HepG2 (cell line): ENCODE measurements around the gene CYP4F12. TPM values are rescaled to one million over a fixed set of nuclear protein-coding genes. Genes with fewer than 3 reads are reported as not detected.
A peak's percentile ranks its signal among the peaks of the same experiment; 100 is the strongest.

Source experiments
- CBX5 ChIP-seq: sonication (generic); formaldehyde crosslinking; IDR thresholded peaks from 2 replicates; pipeline ENCODE4 v1.4.0; 2020; ENCODE audit warnings: missing genetic modification reagents, borderline replicate concordance
- CENPX ChIP-seq: sonication (generic); formaldehyde crosslinking; IDR thresholded peaks from 2 replicates; pipeline ENCODE4 v1.9.0; 2021; ENCODE audit warnings: mild to moderate bottlenecking, missing genetic modification reagents, moderate library complexity
- CREM ChIP-seq, 2 experiments: sonication (generic) in 1 of 2; formaldehyde crosslinking in 1 of 2; IDR thresholded peaks; 2 replicates each; pipeline versions ENCODE4 v1.4.0 to v1.6.1; 2016 to 2020; ENCODE audit warnings: antibody characterized with exemption in 1 of 2, mild to moderate bottlenecking in 1 of 2, missing genetic modification reagents in 1 of 2
- DMAP1 ChIP-seq: IDR thresholded peaks from 2 replicates; pipeline ENCODE4 v1.6.1; 2016
- REPIN1 ChIP-seq: sonication (generic); formaldehyde crosslinking; IDR thresholded peaks from 2 replicates; pipeline ENCODE4 v1.8.0; 2022; ENCODE audit warnings: missing genetic modification reagents, low read depth, mild to moderate bottlenecking, borderline replicate concordance
- SRSF4 ChIP-seq: fragments of 200-400 bp; formaldehyde crosslinking; IDR thresholded peaks from one replicate; pipeline ENCODE4 v1.6.1; 2018; ENCODE audit warnings: mild to moderate bottlenecking, low read depth, low read length, moderate library complexity; ENCODE audit not compliant: poor library complexity, severe bottlenecking
- SSRP1 ChIP-seq: IDR thresholded peaks from 2 replicates; pipeline ENCODE4 v1.6.1; 2016; ENCODE audit warnings: control low read depth
- ZNF292 ChIP-seq: sonication (generic); formaldehyde crosslinking; IDR thresholded peaks from 2 replicates; pipeline ENCODE4 v1.8.1; 2022; ENCODE audit warnings: mild to moderate bottlenecking, low read depth, missing genetic modification reagents, borderline replicate concordance
- ZNF724P ChIP-seq: sonication (generic); formaldehyde crosslinking; IDR thresholded peaks from 2 replicates; pipeline ENCODE4 v1.8.0; 2022; ENCODE audit warnings: missing genetic modification reagents, borderline replicate concordance
- polyA plus RNA-seq, 8 experiments: library from polyadenylated mRNA; depleted of rRNA in 3 of 8; stranded (reverse) in 7 of 8; unstranded in 1 of 8; fragments of >200 nt; fragmentation: Illumina TruSeq in 4 of 8; extraction: Trizol in 4 of 8; gene quantifications; 2 replicates each; pipeline versions ENCODE4 v1.2.1 to v1.2.3, GENCODE V29; 2011 to 2016; ENCODE audit warnings: low read depth in 4 of 8, missing spikeins in 1 of 8, mixed read lengths in 1 of 8; ENCODE audit not compliant: insufficient read depth in 1 of 8
- total RNA-seq, 5 experiments: library from RNA; depleted of rRNA; stranded (reverse); fragments of >200 nt; fragmentation: Illumina TruSeq; extraction: Trizol; gene quantifications; 2 replicates each; pipeline ENCODE4 v1.2.3, GENCODE V29; 2016; ENCODE audit warnings: low read depth in 1 of 5
- TF ChIP-seq, protein P1 (sequence below): sonication (generic); formaldehyde crosslinking; IDR thresholded peaks from 2 replicates; pipeline ENCODE4 v1.8.1; 2023; ENCODE audit warnings: mild to moderate bottlenecking, missing genetic modification reagents
- TF ChIP-seq, protein P2 (sequence below): IDR thresholded peaks from 2 replicates; pipeline ENCODE4 v1.4.0; 2020; ENCODE audit warnings: mild to moderate bottlenecking, missing genetic modification reagents
- TF ChIP-seq, protein P3 (sequence below): fragments of 450-650 bp; IDR thresholded peaks from 2 replicates; pipeline ENCODE4 v1.6.1; 2016
- TF ChIP-seq, protein P4 (sequence below): sonication (generic); formaldehyde crosslinking; IDR thresholded peaks from 2 replicates; pipeline ENCODE4 v1.8.0; 2022; ENCODE audit warnings: missing genetic modification reagents, mild to moderate bottlenecking, borderline replicate concordance
- TF ChIP-seq, protein P5 (sequence below), 2 experiments: sonication (generic) in 1 of 2; formaldehyde crosslinking in 1 of 2; IDR thresholded peaks; 2 replicates each; pipeline versions ENCODE4 v1.6.1 to v1.9.0; 2014 to 2022; ENCODE audit warnings: antibody characterized with exemption in 1 of 2, borderline replicate concordance in 1 of 2, inconsistent platforms in 1 of 2, low read depth in 1 of 2, missing genetic modification reagents in 1 of 2

Gene CYP4F12
- total and polyA plus RNA-seq, 2 of the 13 experiments (the other 11 are each of a cell fraction or from before 2014, with no cell fraction given) = 29.9 to 30.8 TPM

DNA sequence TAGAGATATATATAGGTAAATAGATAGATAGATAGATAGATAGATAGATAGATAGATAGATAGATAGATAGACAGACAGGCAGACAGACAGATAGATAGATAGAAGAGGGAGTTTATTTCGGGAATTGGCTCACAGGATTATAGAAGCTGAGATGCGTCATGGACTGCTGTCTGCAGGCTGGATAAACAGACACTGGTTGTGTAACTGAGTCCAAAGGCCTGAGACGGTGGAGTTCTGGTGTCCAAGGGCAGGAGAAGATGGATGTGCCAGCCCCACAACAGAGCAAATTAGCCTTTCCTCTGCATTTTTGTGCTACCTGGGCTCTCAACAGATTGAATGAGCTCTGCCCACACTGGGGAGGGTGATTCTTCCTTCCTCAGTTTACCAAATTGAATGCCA, 29.5 kb upstream of the CYP4F12 start (continued):
- TF ChIP-seq, protein P1, sequence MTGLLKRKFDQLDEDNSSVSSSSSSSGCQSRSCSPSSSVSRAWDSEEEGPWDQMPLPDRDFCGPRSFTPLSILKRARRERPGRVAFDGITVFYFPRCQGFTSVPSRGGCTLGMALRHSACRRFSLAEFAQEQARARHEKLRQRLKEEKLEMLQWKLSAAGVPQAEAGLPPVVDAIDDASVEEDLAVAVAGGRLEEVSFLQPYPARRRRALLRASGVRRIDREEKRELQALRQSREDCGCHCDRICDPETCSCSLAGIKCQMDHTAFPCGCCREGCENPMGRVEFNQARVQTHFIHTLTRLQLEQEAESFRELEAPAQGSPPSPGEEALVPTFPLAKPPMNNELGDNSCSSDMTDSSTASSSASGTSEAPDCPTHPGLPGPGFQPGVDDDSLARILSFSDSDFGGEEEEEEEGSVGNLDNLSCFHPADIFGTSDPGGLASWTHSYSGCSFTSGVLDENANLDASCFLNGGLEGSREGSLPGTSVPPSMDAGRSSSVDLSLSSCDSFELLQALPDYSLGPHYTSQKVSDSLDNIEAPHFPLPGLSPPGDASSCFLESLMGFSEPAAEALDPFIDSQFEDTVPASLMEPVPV (CRISPR knock-in tag) = no peak
- TF ChIP-seq, protein P2, sequence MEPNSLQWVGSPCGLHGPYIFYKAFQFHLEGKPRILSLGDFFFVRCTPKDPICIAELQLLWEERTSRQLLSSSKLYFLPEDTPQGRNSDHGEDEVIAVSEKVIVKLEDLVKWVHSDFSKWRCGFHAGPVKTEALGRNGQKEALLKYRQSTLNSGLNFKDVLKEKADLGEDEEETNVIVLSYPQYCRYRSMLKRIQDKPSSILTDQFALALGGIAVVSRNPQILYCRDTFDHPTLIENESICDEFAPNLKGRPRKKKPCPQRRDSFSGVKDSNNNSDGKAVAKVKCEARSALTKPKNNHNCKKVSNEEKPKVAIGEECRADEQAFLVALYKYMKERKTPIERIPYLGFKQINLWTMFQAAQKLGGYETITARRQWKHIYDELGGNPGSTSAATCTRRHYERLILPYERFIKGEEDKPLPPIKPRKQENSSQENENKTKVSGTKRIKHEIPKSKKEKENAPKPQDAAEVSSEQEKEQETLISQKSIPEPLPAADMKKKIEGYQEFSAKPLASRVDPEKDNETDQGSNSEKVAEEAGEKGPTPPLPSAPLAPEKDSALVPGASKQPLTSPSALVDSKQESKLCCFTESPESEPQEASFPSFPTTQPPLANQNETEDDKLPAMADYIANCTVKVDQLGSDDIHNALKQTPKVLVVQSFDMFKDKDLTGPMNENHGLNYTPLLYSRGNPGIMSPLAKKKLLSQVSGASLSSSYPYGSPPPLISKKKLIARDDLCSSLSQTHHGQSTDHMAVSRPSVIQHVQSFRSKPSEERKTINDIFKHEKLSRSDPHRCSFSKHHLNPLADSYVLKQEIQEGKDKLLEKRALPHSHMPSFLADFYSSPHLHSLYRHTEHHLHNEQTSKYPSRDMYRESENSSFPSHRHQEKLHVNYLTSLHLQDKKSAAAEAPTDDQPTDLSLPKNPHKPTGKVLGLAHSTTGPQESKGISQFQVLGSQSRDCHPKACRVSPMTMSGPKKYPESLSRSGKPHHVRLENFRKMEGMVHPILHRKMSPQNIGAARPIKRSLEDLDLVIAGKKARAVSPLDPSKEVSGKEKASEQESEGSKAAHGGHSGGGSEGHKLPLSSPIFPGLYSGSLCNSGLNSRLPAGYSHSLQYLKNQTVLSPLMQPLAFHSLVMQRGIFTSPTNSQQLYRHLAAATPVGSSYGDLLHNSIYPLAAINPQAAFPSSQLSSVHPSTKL = peak; percentile 70
- TF ChIP-seq CENPX = no peak
- TF ChIP-seq CBX5 (CRISPR knock-in tag) = no peak
- TF ChIP-seq REPIN1 (CRISPR knock-in tag) = no peak
- no peak for TF ChIP-seq SSRP1 (CRISPR knock-in tag)
- peak; percentile 22; the same call in 1 of the 2 replicates for TF ChIP-seq CREM (IDR thresholded peaks at IDR 0.05)
- TF ChIP-seq CREM (CRISPR knock-in tag; IDR thresholded peaks at IDR 0.05) = no peak
- TF ChIP-seq, protein P3, sequence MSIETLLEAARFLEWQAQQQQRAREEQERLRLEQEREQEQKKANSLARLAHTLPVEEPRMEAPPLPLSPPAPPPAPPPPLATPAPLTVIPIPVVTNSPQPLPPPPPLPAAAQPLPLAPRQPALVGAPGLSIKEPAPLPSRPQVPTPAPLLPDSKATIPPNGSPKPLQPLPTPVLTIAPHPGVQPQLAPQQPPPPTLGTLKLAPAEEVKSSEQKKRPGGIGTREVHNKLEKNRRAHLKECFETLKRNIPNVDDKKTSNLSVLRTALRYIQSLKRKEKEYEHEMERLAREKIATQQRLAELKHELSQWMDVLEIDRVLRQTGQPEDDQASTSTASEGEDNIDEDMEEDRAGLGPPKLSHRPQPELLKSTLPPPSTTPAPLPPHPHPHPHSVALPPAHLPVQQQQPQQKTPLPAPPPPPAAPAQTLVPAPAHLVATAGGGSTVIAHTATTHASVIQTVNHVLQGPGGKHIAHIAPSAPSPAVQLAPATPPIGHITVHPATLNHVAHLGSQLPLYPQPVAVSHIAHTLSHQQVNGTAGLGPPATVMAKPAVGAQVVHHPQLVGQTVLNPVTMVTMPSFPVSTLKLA = no peak
- TF ChIP-seq, protein P4, sequence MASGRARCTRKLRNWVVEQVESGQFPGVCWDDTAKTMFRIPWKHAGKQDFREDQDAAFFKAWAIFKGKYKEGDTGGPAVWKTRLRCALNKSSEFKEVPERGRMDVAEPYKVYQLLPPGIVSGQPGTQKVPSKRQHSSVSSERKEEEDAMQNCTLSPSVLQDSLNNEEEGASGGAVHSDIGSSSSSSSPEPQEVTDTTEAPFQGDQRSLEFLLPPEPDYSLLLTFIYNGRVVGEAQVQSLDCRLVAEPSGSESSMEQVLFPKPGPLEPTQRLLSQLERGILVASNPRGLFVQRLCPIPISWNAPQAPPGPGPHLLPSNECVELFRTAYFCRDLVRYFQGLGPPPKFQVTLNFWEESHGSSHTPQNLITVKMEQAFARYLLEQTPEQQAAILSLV (CRISPR knock-in tag) = no peak
- no peak for TF ChIP-seq DMAP1 (CRISPR knock-in tag)
- no peak for TF ChIP-seq SRSF4
- no peak for TF ChIP-seq ZNF724P (CRISPR knock-in tag)
- TF ChIP-seq, protein P5, sequence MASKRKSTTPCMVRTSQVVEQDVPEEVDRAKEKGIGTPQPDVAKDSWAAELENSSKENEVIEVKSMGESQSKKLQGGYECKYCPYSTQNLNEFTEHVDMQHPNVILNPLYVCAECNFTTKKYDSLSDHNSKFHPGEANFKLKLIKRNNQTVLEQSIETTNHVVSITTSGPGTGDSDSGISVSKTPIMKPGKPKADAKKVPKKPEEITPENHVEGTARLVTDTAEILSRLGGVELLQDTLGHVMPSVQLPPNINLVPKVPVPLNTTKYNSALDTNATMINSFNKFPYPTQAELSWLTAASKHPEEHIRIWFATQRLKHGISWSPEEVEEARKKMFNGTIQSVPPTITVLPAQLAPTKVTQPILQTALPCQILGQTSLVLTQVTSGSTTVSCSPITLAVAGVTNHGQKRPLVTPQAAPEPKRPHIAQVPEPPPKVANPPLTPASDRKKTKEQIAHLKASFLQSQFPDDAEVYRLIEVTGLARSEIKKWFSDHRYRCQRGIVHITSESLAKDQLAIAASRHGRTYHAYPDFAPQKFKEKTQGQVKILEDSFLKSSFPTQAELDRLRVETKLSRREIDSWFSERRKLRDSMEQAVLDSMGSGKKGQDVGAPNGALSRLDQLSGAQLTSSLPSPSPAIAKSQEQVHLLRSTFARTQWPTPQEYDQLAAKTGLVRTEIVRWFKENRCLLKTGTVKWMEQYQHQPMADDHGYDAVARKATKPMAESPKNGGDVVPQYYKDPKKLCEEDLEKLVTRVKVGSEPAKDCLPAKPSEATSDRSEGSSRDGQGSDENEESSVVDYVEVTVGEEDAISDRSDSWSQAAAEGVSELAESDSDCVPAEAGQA (IDR thresholded peaks at IDR 0.05; ENCODE audit: low read depth) = no peak
- TF ChIP-seq, protein P5 (CRISPR knock-in tag; IDR thresholded peaks at IDR 0.05; ENCODE audit: borderline replicate concordance) = no peak
- no peak for TF ChIP-seq ZNF292 (CRISPR knock-in tag)
